ENCODE data around the gene TMEM25. TPM values are rescaled to one million over a fixed set of nuclear protein-coding genes. Genes with fewer than 3 reads are reported as not detected.

The TMEM25 gene
- total RNA-seq, 1 experiment from 2014 or later, result 7.8 TPM

DNA sequence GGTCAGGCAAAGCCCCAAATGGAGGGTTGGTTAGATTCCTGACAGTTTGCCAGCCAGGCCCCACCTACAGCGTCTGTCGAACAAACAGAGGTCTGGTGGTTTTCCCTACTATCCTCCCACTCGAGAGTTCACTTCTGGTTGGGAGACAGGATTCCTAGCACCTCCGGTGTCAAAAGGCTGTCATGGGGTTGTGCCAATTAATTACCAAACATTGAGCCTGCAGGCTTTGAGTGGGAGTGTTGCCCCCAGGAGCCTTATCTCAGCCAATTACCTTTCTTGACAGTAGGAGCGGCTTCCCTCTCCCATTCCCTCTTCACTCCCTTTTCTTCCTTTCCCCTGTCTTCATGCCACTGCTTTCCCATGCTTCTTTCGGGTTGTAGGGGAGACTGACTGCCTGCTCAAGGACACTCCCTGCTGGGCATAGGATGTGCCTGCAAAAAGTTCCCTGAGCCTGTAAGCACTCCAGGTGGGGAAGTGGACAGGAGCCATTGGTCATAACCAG lies 8.4 kb upstream of the TMEM25 start:
- no peaks in the 10 kb centered on the region for H3K4me1 Mint-ChIP-seq (ENCODE audit: low read depth, unreplicated experiment)
- no peak overlapping the region for H3K27ac Mint-ChIP-seq (ENCODE audit: unreplicated experiment)
- H3K4me3 Mint-ChIP-seq (ENCODE audit: low read depth, unreplicated experiment), result no peak overlapping the region
- intact Hi-C loops (cut with micrococcal nuclease; ENCODE audit: unreplicated experiment), result no loop called here
- CTCF ChIA-PET, result no interaction called here
- no TSS peak for BruUV-seq (replicated peaks)
- no peaks in the 10 kb centered on the region for H3K9me3 Mint-ChIP-seq (ENCODE audit: low read depth, unreplicated experiment)
- no peaks in the 10 kb centered on the region for H3K27me3 Mint-ChIP-seq (ENCODE audit: unreplicated experiment)
- H3K36me3 Mint-ChIP-seq (ENCODE audit: insufficient read depth, unreplicated experiment), result peaks cover 43% of the 10 kb centered on the region
- peak; percentile 21 for DNase-seq
- no peak for TF ChIP-seq CTCF (IDR thresholded peaks at IDR 0.05; ENCODE audit: unreplicated experiment)

DNA sequence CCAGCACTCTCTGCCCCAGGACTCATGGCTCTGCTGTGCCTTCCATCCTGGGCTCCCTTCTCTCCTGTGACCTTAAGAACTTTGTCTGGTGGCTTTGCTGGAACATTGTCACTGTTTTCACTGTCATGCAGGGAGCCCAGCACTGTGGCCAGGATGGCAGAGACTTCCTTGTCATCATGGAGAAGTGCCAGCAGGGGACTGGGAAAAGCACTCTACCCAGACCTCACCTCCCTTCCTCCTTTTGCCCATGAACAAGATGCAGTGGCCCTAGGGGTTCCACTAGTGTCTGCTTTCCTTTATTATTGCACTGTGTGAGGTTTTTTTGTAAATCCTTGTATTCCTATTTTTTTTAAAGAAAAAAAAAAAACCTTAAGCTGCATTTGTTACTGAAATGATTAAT lies 6.6 kb upstream of the TMEM25 start:
- DNase-seq, result no peak
- CTCF ChIA-PET, result no interaction called here
- no peak overlapping the region for H3K27ac Mint-ChIP-seq (ENCODE audit: unreplicated experiment)
- intact Hi-C loops (cut with micrococcal nuclease; ENCODE audit: unreplicated experiment), result no loop called here
- no peak overlapping the region for H3K4me3 Mint-ChIP-seq (ENCODE audit: low read depth, unreplicated experiment)
- no peak for TF ChIP-seq CTCF (IDR thresholded peaks at IDR 0.05; ENCODE audit: unreplicated experiment)
- H3K27me3 Mint-ChIP-seq (ENCODE audit: unreplicated experiment), result no peaks in the 10 kb centered on the region
- BruUV-seq (replicated peaks), result no TSS peak
- peaks cover 6% of the 10 kb centered on the region for H3K4me1 Mint-ChIP-seq (ENCODE audit: low read depth, unreplicated experiment)
- H3K9me3 Mint-ChIP-seq (ENCODE audit: low read depth, unreplicated experiment), result no peaks in the 10 kb centered on the region
- peaks cover 47% of the 10 kb centered on the region for H3K36me3 Mint-ChIP-seq (ENCODE audit: insufficient read depth, unreplicated experiment)

- intact Hi-C loops (cut with micrococcal nuclease; ENCODE audit: unreplicated experiment), result no loop called here
- H3K4me1 Mint-ChIP-seq (ENCODE audit: low read depth, unreplicated experiment), result peaks cover 11% of the 10 kb centered on the region
- no peaks in the 10 kb centered on the region for H3K9me3 Mint-ChIP-seq (ENCODE audit: low read depth, unreplicated experiment)
- TF ChIP-seq CTCF (IDR thresholded peaks at IDR 0.05; ENCODE audit: unreplicated experiment), result no peak
- DNase-seq, result no peak
- no peak overlapping the region for H3K27ac Mint-ChIP-seq (ENCODE audit: unreplicated experiment)
- CTCF ChIA-PET, result no interaction called here
- no TSS peak for BruUV-seq (replicated peaks)
- H3K4me3 Mint-ChIP-seq (ENCODE audit: low read depth, unreplicated experiment), result no peak overlapping the region
- peaks cover 42% of the 10 kb centered on the region for H3K36me3 Mint-ChIP-seq (ENCODE audit: insufficient read depth, unreplicated experiment)
- no peaks in the 10 kb centered on the region for H3K27me3 Mint-ChIP-seq (ENCODE audit: unreplicated experiment)
Observed at GRCh38 chr11:118524757-118525470, 6.1 kb upstream of the TMEM25 start.

DNA sequence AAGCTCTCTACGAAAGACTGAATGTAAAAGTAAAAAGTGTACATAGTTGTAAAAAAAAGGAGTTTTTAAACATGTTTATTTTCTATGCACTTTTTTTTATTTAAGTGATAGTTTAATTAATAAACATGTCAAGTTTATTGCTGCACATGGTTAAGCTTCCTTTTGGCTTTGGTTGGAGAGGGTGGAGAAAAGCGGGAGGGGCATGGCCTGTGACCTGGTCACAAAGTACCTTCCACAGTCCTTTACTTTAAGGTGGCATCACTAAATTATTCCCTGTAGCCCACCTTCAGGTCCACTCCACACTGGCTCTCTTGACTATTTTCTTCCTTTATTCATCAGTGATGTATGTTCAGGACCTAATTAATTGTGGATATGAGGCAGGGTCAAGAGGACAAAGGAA lies 4.3 kb upstream of the TMEM25 start:
- no peak overlapping the region for H3K4me3 Mint-ChIP-seq (ENCODE audit: low read depth, unreplicated experiment)
- CTCF ChIA-PET, result no interaction called here
- H3K36me3 Mint-ChIP-seq (ENCODE audit: insufficient read depth, unreplicated experiment), result peaks cover 44% of the 10 kb centered on the region

More for the DNA sequence above, 4.3 kb upstream of the TMEM25 start:
- BruUV-seq (replicated peaks), result no TSS peak
- no peak for TF ChIP-seq CTCF (IDR thresholded peaks at IDR 0.05; ENCODE audit: unreplicated experiment)
- Mint-ChIP-seq H3K27me3 (ENCODE audit: unreplicated experiment) (no peaks in the 10 kb centered on the region), H3K4me1 (ENCODE audit: low read depth, unreplicated experiment) (peaks cover 13% of the 10 kb centered on the region), H3K9me3 (ENCODE audit: low read depth, unreplicated experiment) (no peaks in the 10 kb centered on the region), H3K27ac (ENCODE audit: unreplicated experiment) (no peak overlapping the region)
- intact Hi-C loops (cut with micrococcal nuclease; ENCODE audit: unreplicated experiment), result no loop called here
- no peak for DNase-seq
